ENCODE data around the gene TMED7. TPM values are rescaled to one million over a fixed set of nuclear protein-coding genes. Genes with fewer than 3 reads are reported as not detected.

Gene TMED7
- total RNA-seq, 1 donor from 2014 or later, result 163 TPM

DNA sequence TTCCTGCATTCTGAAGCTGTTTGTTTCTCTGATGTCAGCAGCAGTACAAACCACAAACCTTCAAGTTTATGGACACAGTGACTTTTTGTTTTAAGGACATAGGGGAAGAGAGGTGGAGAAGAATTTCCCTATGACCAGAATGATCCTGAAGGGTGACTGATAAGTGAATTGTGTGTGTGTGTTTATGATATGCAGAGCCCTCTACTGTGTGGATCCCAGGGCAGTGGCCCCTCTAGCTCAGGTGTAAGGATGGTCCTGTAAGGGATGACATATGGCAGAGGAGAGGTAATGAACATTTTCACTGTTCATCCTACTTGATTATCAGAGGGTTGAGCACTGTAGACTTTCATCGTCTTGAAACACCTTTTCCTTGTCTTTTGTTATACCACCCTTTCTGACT is 30.6 kb upstream of the TMED7 start:
- peak; percentile 55 for FAIRE-seq

GRCh38 chr5:115655994-115656393 is 30.2 kb upstream of the TMED7 start:
- Mint-ChIP-seq H3K36me3 (ENCODE audit: low read depth, unreplicated experiment) (no peaks in the 10 kb centered on the region), H3K27me3 (ENCODE audit: low read depth, unreplicated experiment) (no peaks in the 10 kb centered on the region), H3K4me3 (ENCODE audit: unreplicated experiment) (no peak overlapping the region), H3K4me1 (ENCODE audit: low read depth, unreplicated experiment) (peaks cover 20% of the 10 kb centered on the region), H3K9me3 (ENCODE audit: unreplicated experiment) (no peaks in the 10 kb centered on the region), H3K27ac (ENCODE audit: unreplicated experiment) (no peak overlapping the region)
- Histone ChIP-seq H3K4me1 (ENCODE audit: insufficient read depth, low read length) (peaks cover 11% of the 10 kb centered on the region), H3K4me3 (ENCODE audit: insufficient read depth, low read depth, low read length) (no peak overlapping the region), H3K9ac (ENCODE audit: low read length) (no peak overlapping the region), H3K4me2 (ENCODE audit: low read length) (no peak overlapping the region), H2AFZ (ENCODE audit: low read depth, low read length) (no peak overlapping the region), H3K79me2 (ENCODE audit: insufficient read depth, low read length) (no peaks in the 10 kb centered on the region), H3K27ac (ENCODE audit: low read depth, low read length) (no peak overlapping the region), H3K27me3 (ENCODE audit: insufficient read depth, low read length) (no peaks in the 10 kb centered on the region), H3K9me3 (ENCODE audit: insufficient read depth, low read depth, low read length) (no peaks in the 10 kb centered on the region), H4K20me1 (ENCODE audit: insufficient read depth, low read length) (no peaks in the 10 kb centered on the region), H3K36me3 (ENCODE audit: insufficient read depth, low read length) (no peaks in the 10 kb centered on the region)
- no peak for TF ChIP-seq EZH2 (IDR thresholded peaks at IDR 0.05; ENCODE audit: insufficient read depth, low read length)
- TF ChIP-seq, protein P1, sequence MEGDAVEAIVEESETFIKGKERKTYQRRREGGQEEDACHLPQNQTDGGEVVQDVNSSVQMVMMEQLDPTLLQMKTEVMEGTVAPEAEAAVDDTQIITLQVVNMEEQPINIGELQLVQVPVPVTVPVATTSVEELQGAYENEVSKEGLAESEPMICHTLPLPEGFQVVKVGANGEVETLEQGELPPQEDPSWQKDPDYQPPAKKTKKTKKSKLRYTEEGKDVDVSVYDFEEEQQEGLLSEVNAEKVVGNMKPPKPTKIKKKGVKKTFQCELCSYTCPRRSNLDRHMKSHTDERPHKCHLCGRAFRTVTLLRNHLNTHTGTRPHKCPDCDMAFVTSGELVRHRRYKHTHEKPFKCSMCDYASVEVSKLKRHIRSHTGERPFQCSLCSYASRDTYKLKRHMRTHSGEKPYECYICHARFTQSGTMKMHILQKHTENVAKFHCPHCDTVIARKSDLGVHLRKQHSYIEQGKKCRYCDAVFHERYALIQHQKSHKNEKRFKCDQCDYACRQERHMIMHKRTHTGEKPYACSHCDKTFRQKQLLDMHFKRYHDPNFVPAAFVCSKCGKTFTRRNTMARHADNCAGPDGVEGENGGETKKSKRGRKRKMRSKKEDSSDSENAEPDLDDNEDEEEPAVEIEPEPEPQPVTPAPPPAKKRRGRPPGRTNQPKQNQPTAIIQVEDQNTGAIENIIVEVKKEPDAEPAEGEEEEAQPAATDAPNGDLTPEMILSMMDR (IDR thresholded peaks at IDR 0.05; ENCODE audit: insufficient read depth, low read depth, low read length), result no peak
- FAIRE-seq, result no peak
- no peak for DNase-seq (ENCODE audit: low read depth)

More for the DNA sequence above, 30.6 kb upstream of the TMED7 start:
- H3K27me3 Mint-ChIP-seq (ENCODE audit: low read depth, unreplicated experiment), result no peaks in the 10 kb centered on the region
- no peak for TF ChIP-seq EZH2 (IDR thresholded peaks at IDR 0.05; ENCODE audit: insufficient read depth, low read length)
- TF ChIP-seq, protein P1 (IDR thresholded peaks at IDR 0.05; ENCODE audit: insufficient read depth, low read depth, low read length), result no peak
- H3K9me3 Mint-ChIP-seq (ENCODE audit: unreplicated experiment), result no peaks in the 10 kb centered on the region
- Histone ChIP-seq H3K4me2 (ENCODE audit: low read length) (no peak overlapping the region), H3K4me1 (ENCODE audit: insufficient read depth, low read length) (peaks cover 14% of the 10 kb centered on the region), H4K20me1 (ENCODE audit: insufficient read depth, low read length) (no peaks in the 10 kb centered on the region), H3K27ac (ENCODE audit: low read depth, low read length) (no peak overlapping the region), H3K27me3 (ENCODE audit: insufficient read depth, low read length) (no peaks in the 10 kb centered on the region), H3K9ac (ENCODE audit: low read length) (no peak overlapping the region), H3K36me3 (ENCODE audit: insufficient read depth, low read length) (no peaks in the 10 kb centered on the region), H3K4me3 (ENCODE audit: insufficient read depth, low read depth, low read length) (no peak overlapping the region), H3K79me2 (ENCODE audit: insufficient read depth, low read length) (no peaks in the 10 kb centered on the region), H3K9me3 (ENCODE audit: insufficient read depth, low read depth, low read length) (no peaks in the 10 kb centered on the region), H2AFZ (ENCODE audit: low read depth, low read length) (no peak overlapping the region)
- no peak overlapping the region for H3K27ac Mint-ChIP-seq (ENCODE audit: unreplicated experiment)
- H3K36me3 Mint-ChIP-seq (ENCODE audit: low read depth, unreplicated experiment), result no peaks in the 10 kb centered on the region
- H3K4me3 Mint-ChIP-seq (ENCODE audit: unreplicated experiment), result no peak overlapping the region
- H3K4me1 Mint-ChIP-seq (ENCODE audit: low read depth, unreplicated experiment), result peaks cover 24% of the 10 kb centered on the region
- no peak for DNase-seq (ENCODE audit: low read depth)

DNA sequence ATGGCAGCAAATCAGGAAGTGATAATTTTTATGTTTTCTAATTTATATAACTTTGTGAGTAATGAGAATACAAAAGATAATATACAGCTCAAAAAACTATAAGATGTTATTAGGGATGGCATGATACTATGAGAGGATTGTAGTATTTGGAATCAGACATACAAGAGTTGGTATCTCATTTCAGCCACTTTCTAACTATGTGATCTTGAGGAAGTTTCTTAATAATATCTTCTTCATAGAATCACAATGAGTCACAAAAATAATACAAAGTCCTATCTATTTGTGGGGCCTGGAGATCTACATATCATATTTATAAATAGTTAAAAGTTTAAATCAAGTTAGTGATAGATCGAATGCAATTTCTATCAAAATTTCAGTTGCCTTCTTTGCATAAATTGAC is 23.7 kb upstream of the TMED7 start:
- no peaks in the 10 kb centered on the region for H3K36me3 ChIP-seq (ENCODE audit: insufficient read depth, low read length)

More for the DNA sequence above, 23.7 kb upstream of the TMED7 start:
- Histone ChIP-seq H2AFZ (ENCODE audit: low read depth, low read length) (no peak overlapping the region), H3K4me2 (ENCODE audit: low read length) (no peak overlapping the region), H3K4me3 (ENCODE audit: insufficient read depth, low read depth, low read length) (no peak overlapping the region), H3K27me3 (ENCODE audit: insufficient read depth, low read length) (no peaks in the 10 kb centered on the region), H4K20me1 (ENCODE audit: insufficient read depth, low read length) (no peaks in the 10 kb centered on the region), H3K4me1 (ENCODE audit: insufficient read depth, low read length) (no peaks in the 10 kb centered on the region), H3K27ac (ENCODE audit: low read depth, low read length) (no peak overlapping the region), H3K79me2 (ENCODE audit: insufficient read depth, low read length) (no peaks in the 10 kb centered on the region), H3K9me3 (ENCODE audit: insufficient read depth, low read depth, low read length) (no peaks in the 10 kb centered on the region), H3K9ac (ENCODE audit: low read length) (no peak overlapping the region)
- no peaks in the 10 kb centered on the region for H3K4me1 Mint-ChIP-seq (ENCODE audit: low read depth, unreplicated experiment)
- TF ChIP-seq EZH2 (IDR thresholded peaks at IDR 0.05; ENCODE audit: insufficient read depth, low read length), result no peak
- TF ChIP-seq, protein P1 (IDR thresholded peaks at IDR 0.05; ENCODE audit: insufficient read depth, low read depth, low read length), result no peak
- H3K27me3 Mint-ChIP-seq (ENCODE audit: low read depth, unreplicated experiment), result no peaks in the 10 kb centered on the region
- no peak for FAIRE-seq
- no peak overlapping the region for H3K4me3 Mint-ChIP-seq (ENCODE audit: unreplicated experiment)
- no peak overlapping the region for H3K27ac Mint-ChIP-seq (ENCODE audit: unreplicated experiment)
- peaks cover 3% of the 10 kb centered on the region for H3K9me3 Mint-ChIP-seq (ENCODE audit: unreplicated experiment)
- DNase-seq (ENCODE audit: low read depth), result no peak
- H3K36me3 Mint-ChIP-seq (ENCODE audit: low read depth, unreplicated experiment), result no peaks in the 10 kb centered on the region
